GM23338 (cell line): ENCODE results near the gene KCNA2. TPM values are rescaled to one million over a fixed set of nuclear protein-coding genes. Genes with fewer than 3 reads are reported as not detected.

Source experiments
- ATAC-seq: fragments of 200-7000 bp; cut with Tn5 transposase; 3 replicates; pipeline ENCODE4 v1.9.1; 2020
- DNase-seq: peaks from one replicate; pipeline ENCODE4 v3.0.0-alpha.2; 2015; ENCODE audit warnings: low spot score
- H2AFZ ChIP-seq: fragments of 200-600 bp; sonication (generic); 2 replicates; pipeline ENCODE4 v1.8.0; 2016; ENCODE audit warnings: antibody characterized with exemption, mild to moderate bottlenecking, moderate library complexity
- H3F3A ChIP-seq: fragments of 200-600 bp; sonication (generic); replicated peaks from 2 replicates; pipeline ENCODE4 v1.8.0; 2017; ENCODE audit warnings: antibody characterized with exemption, mixed run types, low read depth
- H3K27ac ChIP-seq: fragments of 200-600 bp; sonication (generic); 2 replicates; pipeline ENCODE4 v1.6.1; 2016; ENCODE audit warnings: low read depth
- H3K27me3 ChIP-seq: fragments of 200-600 bp; sonication (generic); 2 replicates; pipeline ENCODE4 v1.8.0; 2016; ENCODE audit warnings: mild to moderate bottlenecking, mixed run types, moderate library complexity; ENCODE audit not compliant: insufficient read depth
- H3K36me3 ChIP-seq: fragments of 200-600 bp; sonication (generic); 2 replicates; pipeline ENCODE4 v1.8.0; 2016; ENCODE audit warnings: mild to moderate bottlenecking; ENCODE audit not compliant: insufficient read depth
- H3K4me1 ChIP-seq: fragments of 200-600 bp; sonication (generic); 2 replicates; pipeline ENCODE4 v1.8.0; 2016; ENCODE audit warnings: mild to moderate bottlenecking, moderate library complexity; ENCODE audit not compliant: insufficient read depth
- H3K4me2 ChIP-seq: fragments of 200-600 bp; sonication (generic); 2 replicates; pipeline ENCODE4 v1.7.1; 2017; ENCODE audit warnings: mixed run types
- H3K4me3 ChIP-seq: fragments of 200-600 bp; sonication (generic); 2 replicates; pipeline ENCODE4 v1.6.1; 2016; ENCODE audit warnings: mixed run types
- H3K79me2 ChIP-seq: fragments of 200-600 bp; sonication (generic); replicated peaks from 2 replicates; pipeline ENCODE4 v1.8.0; 2017; ENCODE audit warnings: mild to moderate bottlenecking; ENCODE audit not compliant: insufficient read depth
- H3K9me2 ChIP-seq: fragments of 200-600 bp; sonication (generic); 2 replicates; pipeline ENCODE4 v1.8.0; 2017; ENCODE audit not compliant: insufficient read depth
- H4K20me1 ChIP-seq: fragments of 200-600 bp; sonication (generic); replicated peaks from 2 replicates; pipeline ENCODE4 v1.8.0; 2017; ENCODE audit warnings: mild to moderate bottlenecking; ENCODE audit not compliant: insufficient read depth
- H3K27ac Mint-ChIP-seq: 2 replicates; pipeline ENCODE4 v1.8.0; 2020; ENCODE audit warnings: inconsistent platforms, mild to moderate bottlenecking, moderate library complexity, mixed read lengths
- H3K27me3 Mint-ChIP-seq: 3 replicates; pipeline ENCODE4 v1.8.0; 2022; ENCODE audit warnings: low read depth, mild to moderate bottlenecking, moderate library complexity, mixed read lengths, inconsistent platforms; ENCODE audit not compliant: insufficient read depth, poor library complexity
- H3K36me3 Mint-ChIP-seq: 3 replicates; pipeline ENCODE4 v1.8.0; 2021; ENCODE audit warnings: low read depth, mild to moderate bottlenecking, inconsistent platforms, moderate library complexity, mixed read lengths
- H3K4me1 Mint-ChIP-seq: 3 replicates; pipeline ENCODE4 v1.8.0; 2020; ENCODE audit warnings: mild to moderate bottlenecking, inconsistent platforms, mixed read lengths
- H3K4me3 Mint-ChIP-seq: 3 replicates; pipeline ENCODE4 v1.8.0; 2021; ENCODE audit warnings: moderate library complexity, mild to moderate bottlenecking, inconsistent platforms, mixed read lengths
- H3K9me3 Mint-ChIP-seq: 3 replicates; pipeline ENCODE4 v1.8.0; 2020; ENCODE audit warnings: moderate library complexity, mild to moderate bottlenecking, inconsistent platforms, mixed read lengths
- CREB1 ChIP-seq: fragments of 250-450 bp; sonication (Bioruptor Pico); IDR thresholded peaks from 2 replicates; pipeline ENCODE4 v1.5.0; 2020; ENCODE audit warnings: low read depth, mild to moderate bottlenecking, moderate library complexity
- EZH2 ChIP-seq: fragments of 200-600 bp; sonication (generic); IDR thresholded peaks from one replicate; pipeline ENCODE4 v1.8.0; 2017; ENCODE audit warnings: antibody characterized with exemption, mild to moderate bottlenecking, low read depth; ENCODE audit not compliant: unreplicated experiment
- EZH2phosphoT487 ChIP-seq: fragments of 200-600 bp; sonication (generic); IDR thresholded peaks from one replicate; pipeline ENCODE4 v1.8.1; 2018; ENCODE audit warnings: antibody characterized with exemption; ENCODE audit not compliant: unreplicated experiment
- JUNB ChIP-seq: IDR thresholded peaks from one replicate; pipeline ENCODE4 v1.6.1; 2016; ENCODE audit warnings: antibody characterized with exemption; ENCODE audit not compliant: unreplicated experiment
- NANOG ChIP-seq: IDR thresholded peaks from 2 replicates; pipeline ENCODE4 v1.6.1; 2016; ENCODE audit warnings: antibody characterized with exemption, borderline replicate concordance
- POLR2AphosphoS5 ChIP-seq: IDR thresholded peaks from 2 replicates; pipeline ENCODE4 v1.6.1; 2016; ENCODE audit warnings: antibody characterized with exemption, low read depth
- STAT1 ChIP-seq: IDR thresholded peaks from one replicate; pipeline ENCODE4 v1.6.1; 2016; ENCODE audit warnings: antibody characterized with exemption; ENCODE audit not compliant: unreplicated experiment
- ZNF114 ChIP-seq: fragments of 250-450 bp; sonication (Bioruptor Pico); IDR thresholded peaks from 2 replicates; pipeline ENCODE4 v1.5.0; 2020; ENCODE audit warnings: mild to moderate bottlenecking, moderate library complexity
- polyA plus RNA-seq: library from polyadenylated mRNA; unstranded; fragments of >200 nt; fragmentation: Nextera tagmentation; extraction: Ambion mirVana; gene quantifications from 2 replicates; pipeline ENCODE4 v1.2.1, GENCODE V29; 2016
- total RNA-seq: library from RNA; depleted of rRNA; stranded (reverse); fragments of >200 nt; shearing (Covaris generic); gene quantifications from 2 replicates; pipeline ENCODE4 v1.2.3, GENCODE V29; 2014
- TF ChIP-seq, protein P1 (sequence below): IDR thresholded peaks from 2 replicates; pipeline ENCODE4 v1.6.1; 2016; ENCODE audit warnings: antibody characterized with exemption
- TF ChIP-seq, protein P2 (sequence below): fragments of 250-450 bp; sonication (Bioruptor Pico); IDR thresholded peaks from 2 replicates; pipeline ENCODE4 v1.5.0; 2020; ENCODE audit warnings: mild to moderate bottlenecking, moderate library complexity
- TF ChIP-seq, protein P3 (sequence below), 2 experiments: fragments of 200-600 bp in 1 of 2; sonication (generic) in 1 of 2; conservative IDR thresholded peaks; 2 replicates each; pipeline versions ENCODE4 v1.5.1 to v1.6.1; 2016 to 2017; ENCODE audit warnings: antibody characterized with exemption in 2 of 2, low read depth in 2 of 2, mild to moderate bottlenecking in 2 of 2, moderate library complexity in 1 of 2

The KCNA2 gene
- total and polyA plus RNA-seq, 2 experiments from 2014 or later: 0.11 to 1.5 TPM

DNA sequence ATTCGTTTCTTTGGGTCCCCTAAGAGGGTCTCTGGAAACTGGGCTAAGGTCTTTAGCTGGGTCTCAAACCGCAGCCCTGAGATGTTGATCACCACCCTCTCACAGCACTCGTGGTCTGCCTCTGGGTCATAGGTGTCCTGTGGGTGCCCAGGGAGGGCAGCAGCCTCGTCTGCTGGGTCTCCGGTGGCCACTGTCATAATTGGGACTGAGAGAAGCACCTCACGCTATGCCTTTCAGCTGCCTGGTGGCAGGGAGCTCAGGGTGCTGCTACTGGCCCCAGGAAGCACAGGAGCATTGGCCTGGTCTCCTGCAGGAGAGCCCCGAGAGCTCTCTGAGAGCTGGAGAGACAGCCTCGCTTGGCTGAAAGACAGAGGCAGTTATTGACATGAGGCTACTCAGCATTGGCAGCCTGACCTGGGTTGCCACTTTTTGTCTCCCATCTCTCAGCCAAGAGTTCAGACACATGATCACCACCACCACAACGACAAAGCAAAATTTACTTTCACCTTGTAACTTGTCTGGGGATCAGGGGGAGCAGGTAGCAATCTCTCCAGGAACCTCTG is 1.5 kb downstream of the KCNA2 start:
- no peak overlapping the region for H3K4me2 ChIP-seq
- H3K27me3 Mint-ChIP-seq: peaks cover 56% of the 10 kb centered on the region
- 0 out of 2 replicates have a peak, but pooled peaks cover 3% of the 10 kb centered on the region for H4K20me1 ChIP-seq
- H3K79me2 ChIP-seq: no peaks in the 10 kb centered on the region
- H3K4me3 Mint-ChIP-seq: no peak overlapping the region; the same call in 2 of the 3 replicates
- H3K9me3 Mint-ChIP-seq: no peaks in the 10 kb centered on the region
- no peak overlapping the region for H3K27ac ChIP-seq
- H3K27ac Mint-ChIP-seq: no peak overlapping the region
- no peaks in the 10 kb centered on the region for H3K36me3 ChIP-seq
- ATAC-seq (no peak), DNase-seq (no peak)
- H3K36me3 Mint-ChIP-seq: no peaks in the 10 kb centered on the region
- H3K27me3 ChIP-seq: peaks cover 67% of the 10 kb centered on the region
- TF ChIP-seq ZNF114 (CRISPR knock-in tag) (no peak), STAT1 (no peak), POLR2AphosphoS5 (no peak), CREB1 (no peak), EZH2 (no peak)
- no peak overlapping the region for H3K4me3 ChIP-seq
- no peaks in the 10 kb centered on the region for H3K9me2 ChIP-seq
- H3K4me1 ChIP-seq: peaks cover 11% of the 10 kb centered on the region
- H2AFZ ChIP-seq: no peak overlapping the region
- H3F3A ChIP-seq: no peaks in the 10 kb centered on the region
- H3K4me1 Mint-ChIP-seq: peaks cover 17% of the 10 kb centered on the region

GRCh38 chr1:110603058-110603457 is 3.1 kb downstream of the KCNA2 start:
- no peak overlapping the region for H2AFZ ChIP-seq
- Mint-ChIP-seq H3K9me3 (no peaks in the 10 kb centered on the region), H3K4me3 (no peak overlapping the region), H3K4me1 (peaks cover 13% of the 10 kb centered on the region; the same call in 2 of the 3 replicates), H3K36me3 (no peaks in the 10 kb centered on the region), H3K27ac (no peak overlapping the region), H3K27me3 (peaks cover 40% of the 10 kb centered on the region)
- no peaks in the 10 kb centered on the region for H3K9me2 ChIP-seq
- no peaks in the 10 kb centered on the region for H3K79me2 ChIP-seq
- no peaks in the 10 kb centered on the region for H3K36me3 ChIP-seq
- ATAC-seq: no peak
- H3F3A ChIP-seq: no peaks in the 10 kb centered on the region
- DNase-seq: no peak
- peaks cover 11% of the 10 kb centered on the region; the same call in 1 of the 2 replicates for H3K4me1 ChIP-seq
- H3K27me3 ChIP-seq: peaks cover 51% of the 10 kb centered on the region
- H4K20me1 ChIP-seq: 0 out of 2 replicates have a peak, but pooled peaks cover 3% of the 10 kb centered on the region
- no peak overlapping the region for H3K4me3 ChIP-seq
- no peak overlapping the region for H3K27ac ChIP-seq
- no peak overlapping the region for H3K4me2 ChIP-seq
- TF ChIP-seq JUNB: no peak
- TF ChIP-seq, protein P1, sequence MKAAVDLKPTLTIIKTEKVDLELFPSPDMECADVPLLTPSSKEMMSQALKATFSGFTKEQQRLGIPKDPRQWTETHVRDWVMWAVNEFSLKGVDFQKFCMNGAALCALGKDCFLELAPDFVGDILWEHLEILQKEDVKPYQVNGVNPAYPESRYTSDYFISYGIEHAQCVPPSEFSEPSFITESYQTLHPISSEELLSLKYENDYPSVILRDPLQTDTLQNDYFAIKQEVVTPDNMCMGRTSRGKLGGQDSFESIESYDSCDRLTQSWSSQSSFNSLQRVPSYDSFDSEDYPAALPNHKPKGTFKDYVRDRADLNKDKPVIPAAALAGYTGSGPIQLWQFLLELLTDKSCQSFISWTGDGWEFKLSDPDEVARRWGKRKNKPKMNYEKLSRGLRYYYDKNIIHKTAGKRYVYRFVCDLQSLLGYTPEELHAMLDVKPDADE: no peak
- TF ChIP-seq NANOG: no peak
- TF ChIP-seq EZH2phosphoT487: no peak
- TF ChIP-seq CREB1: no peak
- no peak for TF ChIP-seq STAT1
- TF ChIP-seq, protein P2, sequence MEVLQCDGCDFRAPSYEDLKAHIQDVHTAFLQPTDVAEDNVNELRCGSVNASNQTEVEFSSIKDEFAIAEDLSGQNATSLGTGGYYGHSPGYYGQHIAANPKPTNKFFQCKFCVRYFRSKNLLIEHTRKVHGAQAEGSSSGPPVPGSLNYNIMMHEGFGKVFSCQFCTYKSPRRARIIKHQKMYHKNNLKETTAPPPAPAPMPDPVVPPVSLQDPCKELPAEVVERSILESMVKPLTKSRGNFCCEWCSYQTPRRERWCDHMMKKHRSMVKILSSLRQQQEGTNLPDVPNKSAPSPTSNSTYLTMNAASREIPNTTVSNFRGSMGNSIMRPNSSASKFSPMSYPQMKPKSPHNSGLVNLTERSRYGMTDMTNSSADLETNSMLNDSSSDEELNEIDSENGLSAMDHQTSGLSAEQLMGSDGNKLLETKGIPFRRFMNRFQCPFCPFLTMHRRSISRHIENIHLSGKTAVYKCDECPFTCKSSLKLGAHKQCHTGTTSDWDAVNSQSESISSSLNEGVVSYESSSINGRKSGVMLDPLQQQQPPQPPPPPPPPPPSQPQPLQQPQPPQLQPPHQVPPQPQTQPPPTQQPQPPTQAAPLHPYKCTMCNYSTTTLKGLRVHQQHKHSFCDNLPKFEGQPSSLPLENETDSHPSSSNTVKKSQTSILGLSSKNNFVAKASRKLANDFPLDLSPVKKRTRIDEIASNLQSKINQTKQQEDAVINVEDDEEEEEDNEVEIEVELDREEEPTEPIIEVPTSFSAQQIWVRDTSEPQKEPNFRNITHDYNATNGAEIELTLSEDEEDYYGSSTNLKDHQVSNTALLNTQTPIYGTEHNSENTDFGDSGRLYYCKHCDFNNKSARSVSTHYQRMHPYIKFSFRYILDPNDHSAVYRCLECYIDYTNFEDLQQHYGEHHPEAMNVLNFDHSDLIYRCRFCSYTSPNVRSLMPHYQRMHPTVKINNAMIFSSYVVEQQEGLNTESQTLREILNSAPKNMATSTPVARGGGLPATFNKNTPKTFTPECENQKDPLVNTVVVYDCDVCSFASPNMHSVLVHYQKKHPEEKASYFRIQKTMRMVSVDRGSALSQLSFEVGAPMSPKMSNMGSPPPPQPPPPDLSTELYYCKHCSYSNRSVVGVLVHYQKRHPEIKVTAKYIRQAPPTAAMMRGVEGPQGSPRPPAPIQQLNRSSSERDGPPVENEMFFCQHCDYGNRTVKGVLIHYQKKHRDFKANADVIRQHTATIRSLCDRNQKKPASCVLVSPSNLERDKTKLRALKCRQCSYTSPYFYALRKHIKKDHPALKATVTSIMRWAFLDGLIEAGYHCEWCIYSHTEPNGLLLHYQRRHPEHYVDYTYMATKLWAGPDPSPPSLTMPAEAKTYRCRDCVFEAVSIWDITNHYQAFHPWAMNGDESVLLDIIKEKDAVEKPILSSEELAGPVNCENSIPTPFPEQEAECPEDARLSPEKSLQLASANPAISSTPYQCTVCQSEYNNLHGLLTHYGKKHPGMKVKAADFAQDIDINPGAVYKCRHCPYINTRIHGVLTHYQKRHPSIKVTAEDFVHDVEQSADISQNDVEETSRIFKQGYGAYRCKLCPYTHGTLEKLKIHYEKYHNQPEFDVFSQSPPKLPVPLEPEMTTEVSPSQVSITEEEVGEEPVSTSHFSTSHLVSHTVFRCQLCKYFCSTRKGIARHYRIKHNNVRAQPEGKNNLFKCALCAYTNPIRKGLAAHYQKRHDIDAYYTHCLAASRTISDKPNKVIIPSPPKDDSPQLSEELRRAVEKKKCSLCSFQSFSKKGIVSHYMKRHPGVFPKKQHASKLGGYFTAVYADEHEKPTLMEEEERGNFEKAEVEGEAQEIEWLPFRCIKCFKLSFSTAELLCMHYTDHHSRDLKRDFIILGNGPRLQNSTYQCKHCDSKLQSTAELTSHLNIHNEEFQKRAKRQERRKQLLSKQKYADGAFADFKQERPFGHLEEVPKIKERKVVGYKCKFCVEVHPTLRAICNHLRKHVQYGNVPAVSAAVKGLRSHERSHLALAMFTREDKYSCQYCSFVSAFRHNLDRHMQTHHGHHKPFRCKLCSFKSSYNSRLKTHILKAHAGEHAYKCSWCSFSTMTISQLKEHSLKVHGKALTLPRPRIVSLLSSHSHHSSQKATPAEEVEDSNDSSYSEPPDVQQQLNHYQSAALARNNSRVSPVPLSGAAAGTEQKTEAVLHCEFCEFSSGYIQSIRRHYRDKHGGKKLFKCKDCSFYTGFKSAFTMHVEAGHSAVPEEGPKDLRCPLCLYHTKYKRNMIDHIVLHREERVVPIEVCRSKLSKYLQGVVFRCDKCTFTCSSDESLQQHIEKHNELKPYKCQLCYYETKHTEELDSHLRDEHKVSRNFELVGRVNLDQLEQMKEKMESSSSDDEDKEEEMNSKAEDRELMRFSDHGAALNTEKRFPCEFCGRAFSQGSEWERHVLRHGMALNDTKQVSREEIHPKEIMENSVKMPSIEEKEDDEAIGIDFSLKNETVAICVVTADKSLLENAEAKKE: no peak
- TF ChIP-seq, protein P3, sequence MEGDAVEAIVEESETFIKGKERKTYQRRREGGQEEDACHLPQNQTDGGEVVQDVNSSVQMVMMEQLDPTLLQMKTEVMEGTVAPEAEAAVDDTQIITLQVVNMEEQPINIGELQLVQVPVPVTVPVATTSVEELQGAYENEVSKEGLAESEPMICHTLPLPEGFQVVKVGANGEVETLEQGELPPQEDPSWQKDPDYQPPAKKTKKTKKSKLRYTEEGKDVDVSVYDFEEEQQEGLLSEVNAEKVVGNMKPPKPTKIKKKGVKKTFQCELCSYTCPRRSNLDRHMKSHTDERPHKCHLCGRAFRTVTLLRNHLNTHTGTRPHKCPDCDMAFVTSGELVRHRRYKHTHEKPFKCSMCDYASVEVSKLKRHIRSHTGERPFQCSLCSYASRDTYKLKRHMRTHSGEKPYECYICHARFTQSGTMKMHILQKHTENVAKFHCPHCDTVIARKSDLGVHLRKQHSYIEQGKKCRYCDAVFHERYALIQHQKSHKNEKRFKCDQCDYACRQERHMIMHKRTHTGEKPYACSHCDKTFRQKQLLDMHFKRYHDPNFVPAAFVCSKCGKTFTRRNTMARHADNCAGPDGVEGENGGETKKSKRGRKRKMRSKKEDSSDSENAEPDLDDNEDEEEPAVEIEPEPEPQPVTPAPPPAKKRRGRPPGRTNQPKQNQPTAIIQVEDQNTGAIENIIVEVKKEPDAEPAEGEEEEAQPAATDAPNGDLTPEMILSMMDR (conservative IDR thresholded peaks at IDR 0.05; ENCODE audit: low read depth in 2 of 2): no peak
- TF ChIP-seq POLR2AphosphoS5: no peak
